Left ventricle myocardium inferior (tissue), 1 donor: Measurements from ENCODE around the gene ZFP64. TPM values are rescaled to one million over a fixed set of nuclear protein-coding genes. Genes with fewer than 3 reads are reported as not detected.
"Not testable (repeated sequence)": the region's sequence is repeated elsewhere in the genome, so short reads cannot be mapped to it uniquely, and the experiment has no call there.

Source experiments
- DNase-seq: peaks from one replicate; pipeline ENCODE4 v3.0.0-alpha.2; 2020
- H3K27ac ChIP-seq: fragments of 200-600 bp; replicated peaks from 2 replicates; pipeline ENCODE4 v1.8.0; 2021
- H3K27me3 ChIP-seq: fragments of 200-600 bp; 2 replicates; pipeline ENCODE4 v1.8.0; 2021; ENCODE audit warnings: low read depth
- H3K36me3 ChIP-seq: fragments of 200-600 bp; 2 replicates; pipeline ENCODE4 v1.8.0; 2021
- H3K4me1 ChIP-seq: fragments of 200-600 bp; 2 replicates; pipeline ENCODE4 v1.8.0; 2021
- H3K4me3 ChIP-seq: fragments of 200-600 bp; 2 replicates; pipeline ENCODE4 v1.8.0; 2021; ENCODE audit warnings: mild to moderate bottlenecking, moderate library complexity
- H3K9me3 ChIP-seq: fragments of 200-600 bp; replicated peaks from 2 replicates; pipeline ENCODE4 v1.8.0; 2021
- intact Hi-C: fragments of 100-400 bp; cut with micrococcal nuclease; formaldehyde crosslinking; loops from one replicate; pipeline ENCODE4 v1.11.0; 2022
- total RNA-seq: library from RNA; stranded (reverse); fragmentation: NEBNext Ultra II Directional; extraction: Animal tissue kit (Norgen Biotek cat#: 25700); gene quantifications from one replicate; pipeline ENCODE4 v1.2.1, GENCODE V29; 2021
- TF ChIP-seq, protein P1 (sequence below): fragments of 200-600 bp; IDR thresholded peaks from 2 replicates; pipeline ENCODE4 v1.8.0; 2021; ENCODE audit warnings: antibody characterized with exemption, mild to moderate bottlenecking, borderline replicate concordance
- donor health status: DM: no; HTN: yes; CAD: no; lungs with severe emphysema.

Gene ZFP64
- total RNA-seq, 1 donor from 2014 or later = 8.4 TPM

- Histone ChIP-seq H3K9me3 (no peaks in the 10 kb centered on the region), H3K4me3 (no peak overlapping the region), H3K36me3 (no peaks in the 10 kb centered on the region), H3K27me3 (peaks cover 4% of the 10 kb centered on the region), H3K4me1 (peaks cover 3% of the 10 kb centered on the region), H3K27ac (no peak overlapping the region)
- TF ChIP-seq, protein P1, sequence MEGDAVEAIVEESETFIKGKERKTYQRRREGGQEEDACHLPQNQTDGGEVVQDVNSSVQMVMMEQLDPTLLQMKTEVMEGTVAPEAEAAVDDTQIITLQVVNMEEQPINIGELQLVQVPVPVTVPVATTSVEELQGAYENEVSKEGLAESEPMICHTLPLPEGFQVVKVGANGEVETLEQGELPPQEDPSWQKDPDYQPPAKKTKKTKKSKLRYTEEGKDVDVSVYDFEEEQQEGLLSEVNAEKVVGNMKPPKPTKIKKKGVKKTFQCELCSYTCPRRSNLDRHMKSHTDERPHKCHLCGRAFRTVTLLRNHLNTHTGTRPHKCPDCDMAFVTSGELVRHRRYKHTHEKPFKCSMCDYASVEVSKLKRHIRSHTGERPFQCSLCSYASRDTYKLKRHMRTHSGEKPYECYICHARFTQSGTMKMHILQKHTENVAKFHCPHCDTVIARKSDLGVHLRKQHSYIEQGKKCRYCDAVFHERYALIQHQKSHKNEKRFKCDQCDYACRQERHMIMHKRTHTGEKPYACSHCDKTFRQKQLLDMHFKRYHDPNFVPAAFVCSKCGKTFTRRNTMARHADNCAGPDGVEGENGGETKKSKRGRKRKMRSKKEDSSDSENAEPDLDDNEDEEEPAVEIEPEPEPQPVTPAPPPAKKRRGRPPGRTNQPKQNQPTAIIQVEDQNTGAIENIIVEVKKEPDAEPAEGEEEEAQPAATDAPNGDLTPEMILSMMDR = no peak
- DNase-seq = no peak
- intact Hi-C loops = no loop called here
Measured at GRCh38 chr20:52234302-52235045, 42.9 kb upstream of the ZFP64 start.

DNA sequence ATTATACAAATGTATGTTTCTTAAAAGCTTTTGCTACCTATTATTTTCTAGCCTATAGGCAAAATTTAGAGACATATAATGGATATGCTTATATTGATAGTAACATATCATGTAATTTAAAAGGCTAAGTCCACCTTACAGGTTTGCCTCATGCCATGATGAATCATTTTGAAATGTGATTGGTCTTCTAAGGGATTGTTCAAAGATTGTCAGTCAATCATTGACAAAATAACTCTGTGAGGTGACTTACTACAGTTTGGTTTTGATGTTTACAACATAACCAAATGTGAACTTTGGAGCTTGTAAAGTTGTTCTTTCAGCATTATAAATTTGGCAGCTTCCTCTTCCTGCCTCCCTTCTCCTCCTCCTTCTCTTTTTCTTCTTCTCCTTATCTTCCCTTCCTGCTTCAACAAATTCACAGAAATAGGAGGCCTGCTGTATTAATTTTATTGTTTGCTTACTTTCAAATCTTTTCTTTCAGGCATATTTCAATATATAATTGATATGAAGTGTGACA, 39.7 kb upstream of the ZFP64 start:
- no peak for DNase-seq
- Histone ChIP-seq H3K9me3 (no peaks in the 10 kb centered on the region), H3K27ac (no peak overlapping the region), H3K36me3 (no peaks in the 10 kb centered on the region), H3K4me1 (peaks cover 3% of the 10 kb centered on the region), H3K27me3 (peaks cover 21% of the 10 kb centered on the region), H3K4me3 (no peak overlapping the region)
- intact Hi-C loops = no loop called here
- TF ChIP-seq, protein P1 = no peak

GRCh38 chr20:52230409-52230808, 38.8 kb upstream of the ZFP64 start:
- peaks cover 28% of the 10 kb centered on the region for H3K27me3 ChIP-seq
- no peak overlapping the region for H3K4me3 ChIP-seq
- H3K4me1 ChIP-seq = peaks cover 3% of the 10 kb centered on the region
- intact Hi-C loops = no loop called here
- no peaks in the 10 kb centered on the region for H3K9me3 ChIP-seq
- no peak overlapping the region for H3K27ac ChIP-seq
- DNase-seq = no peak
- TF ChIP-seq, protein P1 = no peak
- H3K36me3 ChIP-seq = no peaks in the 10 kb centered on the region

DNA sequence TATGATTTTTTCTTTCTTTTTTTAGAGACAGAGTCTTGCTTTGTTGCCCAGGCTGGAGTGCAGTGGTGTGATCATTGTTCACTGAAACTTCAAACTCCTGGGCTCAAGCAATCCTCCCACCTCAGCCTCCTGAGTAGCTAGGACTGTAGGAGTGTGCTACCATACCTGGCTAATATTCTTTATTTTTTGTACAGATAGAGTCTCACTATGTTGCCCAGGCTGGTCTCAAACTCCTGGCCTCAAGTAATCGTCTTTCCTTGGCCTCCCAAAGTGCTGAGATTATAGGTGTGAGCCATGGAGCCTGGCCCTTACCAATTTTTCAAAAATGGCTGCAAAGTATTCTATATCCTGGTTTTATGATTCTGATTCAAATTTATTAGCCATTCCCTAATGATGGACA, 37.8 kb upstream of the ZFP64 start:
- intact Hi-C loops, H3K4me3 ChIP-seq: not testable (repeated sequence)

DNA sequence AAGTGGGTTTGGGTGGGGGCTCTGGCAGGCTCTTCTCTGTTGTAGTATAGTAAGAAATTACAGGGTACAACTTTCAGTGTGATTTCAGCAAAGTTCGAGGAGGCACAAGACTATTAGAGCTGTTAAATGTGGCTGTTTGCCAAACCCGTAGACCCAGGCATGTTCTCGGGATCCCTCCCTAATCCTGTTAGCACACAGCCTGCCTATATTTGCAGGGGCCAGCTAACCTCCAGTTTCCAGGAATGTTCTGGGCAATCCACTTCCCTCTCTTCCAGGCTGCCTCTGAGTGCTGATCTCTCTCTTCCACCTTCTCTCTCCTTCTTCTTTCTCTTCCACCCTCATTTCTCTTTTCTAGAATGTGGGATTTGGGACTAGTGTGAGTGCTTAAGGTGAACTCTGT, 34.8 kb upstream of the ZFP64 start:
- H3K27me3 ChIP-seq = peaks cover 42% of the 10 kb centered on the region
- no peaks in the 10 kb centered on the region for H3K36me3 ChIP-seq
- peaks cover 3% of the 10 kb centered on the region for H3K4me1 ChIP-seq
- H3K9me3 ChIP-seq = peaks cover under 1% of the 10 kb centered on the region
- TF ChIP-seq, protein P1 = no peak
- no peak for DNase-seq
- no peak overlapping the region for H3K27ac ChIP-seq
- H3K4me3 ChIP-seq = no peak overlapping the region
- intact Hi-C loops = no loop called here

More for the DNA sequence above, 37.8 kb upstream of the ZFP64 start:
- not testable (repeated sequence) for DNase-seq, H3K27ac ChIP-seq, H3K9me3 ChIP-seq, H3K36me3 ChIP-seq, H3K4me1 ChIP-seq
- peaks cover 37% of the 10 kb centered on the region for H3K27me3 ChIP-seq

DNA sequence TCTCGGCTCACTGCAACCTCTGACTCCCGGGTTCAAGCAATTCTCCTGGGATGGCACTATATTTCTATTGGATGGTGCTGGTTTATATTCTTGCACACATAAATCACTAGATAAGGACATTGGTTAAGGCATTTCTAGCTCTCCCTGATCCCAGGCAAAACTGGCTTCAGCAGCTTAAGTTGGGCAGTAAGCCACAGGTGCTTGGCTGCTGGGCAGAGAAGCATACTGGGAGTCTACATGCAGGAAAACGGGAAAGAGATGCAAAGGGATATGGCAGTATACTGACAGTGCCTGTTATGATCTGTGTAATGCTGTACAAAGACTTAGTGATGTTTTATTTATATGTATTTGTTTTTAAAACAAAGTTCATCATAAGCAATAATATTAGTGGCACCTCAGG, 33.3 kb upstream of the ZFP64 start:
- TF ChIP-seq, protein P1 = no peak
- Histone ChIP-seq H3K27me3 (peaks cover 47% of the 10 kb centered on the region), H3K4me1 (no peaks in the 10 kb centered on the region), H3K9me3 (peaks cover 12% of the 10 kb centered on the region), H3K36me3 (no peaks in the 10 kb centered on the region), H3K27ac (no peak overlapping the region), H3K4me3 (no peak overlapping the region)
- no peak for DNase-seq
- intact Hi-C loops = no loop called here

DNA sequence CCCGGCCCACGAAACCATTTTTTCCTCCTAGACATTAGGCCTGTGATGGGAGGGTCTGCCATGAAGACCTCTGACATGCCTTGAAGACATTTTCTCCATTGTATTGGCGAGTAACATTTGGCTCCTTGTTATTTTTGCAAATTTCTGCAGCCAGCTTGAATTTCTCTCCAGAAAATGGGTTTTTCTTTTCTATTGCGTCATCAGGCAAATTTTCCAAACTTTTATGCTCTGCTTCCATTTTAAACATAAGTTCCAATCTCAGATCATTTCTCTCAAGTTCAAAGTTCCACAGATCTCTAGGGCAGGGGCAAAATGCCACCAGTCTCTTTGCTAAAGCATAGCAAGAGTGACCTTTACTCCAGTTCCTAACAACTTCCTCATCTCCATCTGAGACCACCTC, 29.8 kb upstream of the ZFP64 start:
- Histone ChIP-seq H3K9me3 (peaks cover 26% of the 10 kb centered on the region), H3K27me3 (peaks cover 27% of the 10 kb centered on the region)
- intact Hi-C loops, H3K4me3 ChIP-seq, H3K36me3 ChIP-seq, H3K27ac ChIP-seq, H3K4me1 ChIP-seq, DNase-seq: not testable (repeated sequence)

DNA sequence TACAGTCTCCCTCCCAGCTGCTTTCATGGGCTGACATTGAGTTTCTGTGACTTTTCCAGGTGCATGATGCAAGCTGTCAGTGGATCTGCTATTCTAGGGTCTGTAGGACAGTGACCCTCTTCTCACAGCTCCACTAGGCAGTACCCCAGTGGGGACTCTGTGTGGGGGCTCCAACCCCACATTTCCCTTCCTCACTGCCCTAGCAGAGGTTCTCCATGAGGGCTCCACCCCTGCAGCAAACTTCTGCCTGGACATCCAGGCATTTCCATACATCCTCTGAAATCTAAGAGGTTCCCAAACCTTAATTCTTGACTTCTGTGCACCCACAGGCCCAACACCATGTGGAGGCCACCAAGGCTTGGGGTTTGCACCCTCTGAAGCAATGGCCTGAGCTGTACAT, 29.3 kb upstream of the ZFP64 start:
- peaks cover 23% of the 10 kb centered on the region for H3K27me3 ChIP-seq
- intact Hi-C loops = not testable (repeated sequence)

More for the DNA sequence above, 29.3 kb upstream of the ZFP64 start:
- peaks cover 30% of the 10 kb centered on the region for H3K9me3 ChIP-seq
- H3K4me1 ChIP-seq, H3K36me3 ChIP-seq, DNase-seq, H3K27ac ChIP-seq, H3K4me3 ChIP-seq: not testable (repeated sequence)
